Measurements from ENCODE around the gene RERE. TPM values are rescaled to one million over a fixed set of nuclear protein-coding genes. Genes with fewer than 3 reads are reported as not detected.

The RERE gene
- total and polyA plus RNA-seq, 2 donors (not counting 3 experiments of a cell fraction or from before 2014, with no cell fraction given) = 14.1 to 113 TPM

DNA sequence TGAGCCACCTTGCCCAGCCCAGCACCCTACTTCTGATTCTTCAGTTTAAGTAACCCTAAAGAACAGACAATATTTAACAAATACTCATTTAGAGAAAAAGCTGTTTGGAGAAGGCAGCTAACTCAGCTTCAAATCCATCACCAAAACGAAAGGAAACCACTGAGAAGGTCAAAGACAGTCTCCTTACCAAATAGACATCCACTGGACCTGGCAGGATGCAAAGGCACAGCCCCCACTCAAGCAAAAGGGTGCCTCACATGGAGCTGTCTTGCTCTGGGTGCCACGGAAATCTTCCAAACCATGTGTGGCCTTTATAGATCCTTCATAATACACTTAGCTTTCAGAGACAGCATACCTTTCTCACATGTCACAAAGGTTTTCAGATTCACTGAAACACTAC, 165.5 kb downstream of the RERE start:
- TF ChIP-seq POLR2A (IDR thresholded peaks at IDR 0.05; ENCODE audit: low read depth, low read length) (no peak), JUN (IDR thresholded peaks at IDR 0.05; ENCODE audit: borderline replicate concordance, insufficient read depth, insufficient read length, low read depth) (no peak), EZH2 (IDR thresholded peaks at IDR 0.05; ENCODE audit: borderline replicate concordance, low read depth, low read length, severe bottlenecking) (no peak), POLR2AphosphoS5 (IDR thresholded peaks at IDR 0.05; ENCODE audit: insufficient read depth, low read depth, low read length) (no peak), FOS (IDR thresholded peaks at IDR 0.05; ENCODE audit: borderline replicate concordance, insufficient read depth, low read length) (no peak), MYC (IDR thresholded peaks at IDR 0.05; ENCODE audit: low read depth, low read length) (no peak), CTCF (IDR thresholded peaks at IDR 0.05; ENCODE audit: extremely low read depth in 1 of 2, insufficient read depth in 1 of 2, low read depth in 1 of 2, low read length in 2 of 2) (no peak), GATA2 (IDR thresholded peaks at IDR 0.05; ENCODE audit: insufficient read depth, insufficient read length, low read depth, low read length) (no peak)
- TF ChIP-seq, protein P1, sequence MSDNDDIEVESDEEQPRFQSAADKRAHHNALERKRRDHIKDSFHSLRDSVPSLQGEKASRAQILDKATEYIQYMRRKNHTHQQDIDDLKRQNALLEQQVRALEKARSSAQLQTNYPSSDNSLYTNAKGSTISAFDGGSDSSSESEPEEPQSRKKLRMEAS (IDR thresholded peaks at IDR 0.05; ENCODE audit: insufficient read depth, insufficient read length) = no peak
- no peaks in the 10 kb centered on the region for H4K20me1 ChIP-seq (replicated peaks; ENCODE audit: control insufficient read depth, extremely low read depth, insufficient read depth, low read length)
- H2AFZ ChIP-seq (ENCODE audit: low read depth, low read length) = no peak overlapping the region
- peaks cover 34% of the 10 kb centered on the region for H3K4me1 ChIP-seq (ENCODE audit: control insufficient read depth, extremely low read depth, insufficient read depth, low read length)
- no peaks in the 10 kb centered on the region for H3K27me3 ChIP-seq (ENCODE audit: control insufficient read depth in 2 of 2, insufficient read depth in 2 of 2, low read length in 2 of 2)
- ChIA-PET POLR2A (no interaction called here), CTCF (interaction anchor here (1.2 to 1.5 kb wide), 5 partner anchors 9 to 152 kb away, joined by 3 to 5 read pairs (median 3); no protein-coding TSS in a partner anchor)
- no TSS peak for BruUV-seq (replicated peaks)
- intact Hi-C loops (cut with micrococcal nuclease) (no loop called here), dilution Hi-C loops (cut with MboI; ENCODE audit: extremely low pct_ligation_motif_present, low sequenced_read_pairs) (no loop called here)
- peaks cover 31% of the 10 kb centered on the region for H3K79me2 ChIP-seq (ENCODE audit: control insufficient read depth, insufficient read depth, low read length)
- H3K27ac ChIP-seq (ENCODE audit: insufficient read depth, low read depth, low read length) = peak overlapping the region; percentile 16
- H3K9ac ChIP-seq (replicated peaks; ENCODE audit: extremely low read depth, insufficient read depth, low read length) = no peak overlapping the region
- H3K9me1 ChIP-seq (replicated peaks; ENCODE audit: control insufficient read depth, extremely low read depth, insufficient read depth, low read length) = no peaks in the 10 kb centered on the region
- DNase-seq (ENCODE audit: low read depth, low spot score) (no peak), FAIRE-seq (no peak)
- H3K9me3 ChIP-seq (replicated peaks; ENCODE audit: control insufficient read depth, insufficient read depth, low read length) = no peaks in the 10 kb centered on the region
- no peak overlapping the region for H3K4me3 ChIP-seq (replicated peaks in 1 of 3; ENCODE audit: insufficient read depth in 1 of 3, low read depth in 1 of 3, low read length in 3 of 3)
- H3K4me2 ChIP-seq (ENCODE audit: insufficient read depth, low read length) = peak overlapping the region; percentile 12
- no peaks in the 10 kb centered on the region for H3K36me3 ChIP-seq (ENCODE audit: control insufficient read depth in 2 of 2, extremely low read depth in 1 of 2, insufficient read depth in 2 of 2, low read length in 2 of 2)
